GM21737 (cell line): Measurements from ENCODE around the gene TTC9.

Experiments
- ATAC-seq: cut with Tn5 transposase; IDR thresholded peaks from one replicate; pipeline ENCODE4 v1.9.1; 2021; ENCODE audit warnings: mild to moderate bottlenecking, moderate library complexity; ENCODE audit not compliant: unreplicated experiment

Gene TTC9

GRCh38 chr14:70711451-70711850 lies 69.7 kb downstream of the TTC9 start:
- no peak for ATAC-seq

- ATAC-seq = no peak
Measured at GRCh38 chr14:70713096-70713495, 71.4 kb downstream of the TTC9 start.

- ATAC-seq = no peak
Measured at GRCh38 chr14:70713511-70713916, 71.8 kb downstream of the TTC9 start.

GRCh38 chr14:70714055-70714550 lies 72.4 kb downstream of the TTC9 start:
- ATAC-seq = no peak

- ATAC-seq = no peak
Measured at GRCh38 chr14:70716483-70716882, 74.8 kb downstream of the TTC9 start.

- ATAC-seq = no peak
Measured at GRCh38 chr14:70716958-70717357, 75.2 kb downstream of the TTC9 start.

GRCh38 chr14:70718383-70719118 lies 76.8 kb downstream of the TTC9 start:
- no peak for ATAC-seq

GRCh38 chr14:70721542-70721941 lies 79.8 kb downstream of the TTC9 start:
- ATAC-seq = no peak

- ATAC-seq = no peak
Measured at GRCh38 chr14:70722418-70722817, 80.7 kb downstream of the TTC9 start.

GRCh38 chr14:70723276-70723675 lies 81.6 kb downstream of the TTC9 start:
- ATAC-seq = no peak

GRCh38 chr14:70724110-70724509 lies 82.4 kb downstream of the TTC9 start:
- no peak for ATAC-seq

GRCh38 chr14:70724944-70725343 lies 83.2 kb downstream of the TTC9 start:
- no peak for ATAC-seq
